NCI-H526 treated with DMSO at 0.1 percent for 48 hours (cell line): ENCODE measurements around the gene DCBLD2.
"Not testable (repeated sequence)": the region's sequence is repeated elsewhere in the genome, so short reads cannot be mapped to it uniquely, and the experiment has no call there.

Source experiments
- DNase-seq: peaks from one replicate; lab custom pipeline; 2025; lab: John Stamatoyannopoulos, UW

DCBLD2 gene

GRCh38 chr3:98892263-98892662 lies 9.2 kb downstream of the DCBLD2 start:
- no peak for DNase-seq

DNA sequence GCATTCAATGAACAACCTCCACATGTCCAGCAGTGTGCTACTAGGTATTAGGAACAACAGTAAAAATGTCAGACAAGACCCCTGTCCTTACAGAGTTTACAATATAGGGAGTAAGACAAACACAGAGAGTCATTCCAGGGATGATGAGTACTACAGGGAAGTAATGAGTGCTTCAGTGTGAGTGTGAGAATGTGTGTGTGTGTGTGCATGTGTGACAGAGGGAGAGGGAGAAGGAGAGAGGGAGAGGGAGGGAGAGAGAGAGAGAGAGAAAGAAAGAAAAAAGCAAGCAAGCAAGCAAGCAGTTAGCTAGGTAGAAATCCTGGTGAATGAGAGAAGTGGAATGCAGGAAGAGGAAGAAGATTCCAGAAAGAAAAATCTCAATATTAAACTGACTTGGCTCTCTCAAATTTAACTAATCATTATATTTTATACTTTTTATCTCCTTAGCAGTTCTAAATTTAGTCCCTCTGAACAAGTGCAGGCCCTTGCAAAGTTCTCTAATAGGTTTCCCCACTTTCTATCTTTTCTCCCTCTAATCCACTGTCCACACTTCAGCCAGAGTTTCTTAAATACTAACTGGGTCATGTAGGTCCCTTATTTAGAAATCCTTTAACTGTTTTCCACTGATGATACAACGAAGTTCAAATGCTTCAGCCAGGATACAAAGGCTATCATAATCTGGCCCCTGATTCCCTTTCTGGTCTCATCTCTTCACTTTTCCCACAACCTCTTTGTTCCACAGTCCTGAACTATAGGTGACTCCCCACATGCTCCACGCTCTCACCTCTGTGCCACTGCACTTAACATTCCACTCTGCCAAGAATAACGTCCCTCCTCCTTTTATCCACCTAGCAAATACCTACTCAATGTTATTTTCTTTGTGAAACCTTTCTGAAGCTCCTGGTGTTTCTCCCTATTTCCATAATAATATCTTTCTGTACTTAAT lies 10.3 kb downstream of the DCBLD2 start:
- no peak for DNase-seq

DNA sequence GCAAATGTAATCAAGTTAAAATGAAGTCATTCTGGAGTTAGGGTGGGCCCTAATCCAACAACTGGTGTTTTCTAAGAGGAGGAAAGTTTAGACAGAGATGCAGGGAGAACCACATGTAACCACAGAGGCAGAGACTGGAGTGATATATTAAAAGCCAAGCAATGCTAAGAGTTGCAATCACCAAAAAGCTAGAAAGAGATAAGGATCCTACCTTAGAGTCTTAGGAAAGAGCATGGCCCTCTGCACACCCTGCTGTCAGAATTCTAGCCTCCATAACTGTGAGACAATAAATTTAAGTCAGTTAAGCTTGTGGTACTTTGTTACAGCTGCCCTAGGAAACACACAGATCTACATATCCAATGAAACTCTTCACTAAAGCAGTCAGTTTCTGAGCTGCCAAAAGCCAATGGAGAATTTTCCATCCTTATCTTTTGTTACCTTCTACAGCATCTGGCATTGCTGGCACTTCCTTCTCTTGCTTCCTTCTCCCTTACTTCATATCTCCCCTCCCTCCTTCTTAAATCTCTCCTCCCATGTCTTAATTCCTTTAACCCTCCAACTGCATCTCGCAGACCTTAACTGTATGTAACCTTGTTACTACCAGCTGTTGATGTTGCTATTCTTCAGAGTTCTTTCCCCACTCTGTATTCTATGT lies 11.2 kb downstream of the DCBLD2 start:
- DNase-seq: no peak

DNA sequence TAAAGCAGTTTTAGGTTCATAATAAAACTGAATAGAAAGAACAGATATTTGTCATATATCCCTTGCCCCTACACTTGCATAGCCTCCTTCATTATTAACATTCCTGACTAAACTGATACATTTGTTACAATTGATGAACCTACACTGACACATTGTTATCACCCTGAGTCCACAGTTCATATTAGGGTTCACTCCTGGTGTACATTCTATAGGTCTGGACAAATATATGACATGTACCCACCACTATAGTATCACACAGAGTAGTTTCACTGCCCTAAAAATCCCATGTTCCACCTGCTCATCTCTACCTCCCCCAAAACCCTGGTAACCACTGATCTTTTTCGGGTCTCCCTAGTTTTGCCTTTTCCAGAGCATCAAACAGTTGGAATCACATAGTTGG lies 13.8 kb downstream of the DCBLD2 start:
- DNase-seq: no peak

GRCh38 chr3:98886525-98886924 lies 15.0 kb downstream of the DCBLD2 start:
- DNase-seq: no peak

DNA sequence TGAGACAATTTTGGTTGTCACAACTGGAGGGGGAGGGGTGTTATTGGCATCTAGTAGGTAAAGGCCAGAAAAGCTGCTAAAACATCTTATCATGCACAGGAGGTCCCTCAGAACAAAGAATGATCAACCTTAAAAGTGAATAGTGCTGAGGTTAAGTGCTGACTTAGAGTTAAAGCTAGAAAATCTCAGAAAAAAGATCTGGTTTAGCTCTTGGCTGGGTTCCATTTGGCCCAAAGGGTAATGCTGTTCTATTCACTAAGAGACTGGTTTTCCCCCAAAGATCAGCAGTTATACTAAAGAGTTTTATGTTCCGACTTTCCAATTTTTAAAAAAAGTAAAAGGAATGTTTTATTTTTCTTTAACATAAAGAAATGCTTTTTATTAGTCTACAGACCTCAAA lies 15.6 kb downstream of the DCBLD2 start:
- DNase-seq: no peak

- DNase-seq: no peak
These were observed 16.7 kb downstream of the DCBLD2 start for GRCh38 chr3:98884675-98885371.

GRCh38 chr3:98882614-98883333 lies 18.7 kb downstream of the DCBLD2 start:
- DNase-seq: not testable (repeated sequence)

DNA sequence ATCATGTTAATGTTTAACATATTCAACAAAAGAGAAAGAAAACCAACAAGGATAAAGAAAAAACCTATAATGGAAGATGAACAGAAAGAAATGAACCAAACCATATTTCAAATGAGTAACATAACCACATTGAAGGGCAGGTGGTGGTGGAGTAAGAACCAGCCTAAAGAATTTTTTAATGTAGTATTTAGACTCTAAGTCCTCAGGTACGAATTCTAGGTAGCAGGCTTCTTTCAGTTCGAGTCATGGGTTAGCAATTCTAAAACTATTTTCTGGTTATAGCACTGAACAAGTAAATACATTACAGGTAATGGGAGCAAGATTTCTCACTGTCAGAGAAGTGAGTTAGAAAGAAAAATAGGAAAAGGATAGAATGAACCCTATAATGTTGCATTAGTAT lies 24.4 kb downstream of the DCBLD2 start:
- DNase-seq: no peak

DNA sequence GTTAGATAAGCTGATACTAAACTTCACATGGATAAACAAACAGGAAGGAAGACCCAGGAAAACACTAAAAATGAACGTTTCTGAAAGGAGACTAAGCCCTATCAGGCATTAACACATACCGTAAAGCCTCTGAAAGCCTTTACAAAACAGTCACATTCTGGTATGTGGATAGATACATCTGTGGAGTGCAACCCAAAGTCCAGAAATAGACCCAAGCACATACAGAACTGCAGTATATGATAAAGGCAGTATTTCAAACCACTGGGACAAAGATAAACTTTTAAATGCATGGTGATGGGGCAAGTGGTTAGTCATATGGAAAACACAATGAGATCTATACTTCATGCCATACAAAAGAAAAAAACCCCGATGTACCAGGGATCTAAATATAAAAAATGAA lies 26.0 kb downstream of the DCBLD2 start:
- DNase-seq: no peak

GRCh38 chr3:98874602-98875249 lies 26.8 kb downstream of the DCBLD2 start:
- DNase-seq: no peak

DNA sequence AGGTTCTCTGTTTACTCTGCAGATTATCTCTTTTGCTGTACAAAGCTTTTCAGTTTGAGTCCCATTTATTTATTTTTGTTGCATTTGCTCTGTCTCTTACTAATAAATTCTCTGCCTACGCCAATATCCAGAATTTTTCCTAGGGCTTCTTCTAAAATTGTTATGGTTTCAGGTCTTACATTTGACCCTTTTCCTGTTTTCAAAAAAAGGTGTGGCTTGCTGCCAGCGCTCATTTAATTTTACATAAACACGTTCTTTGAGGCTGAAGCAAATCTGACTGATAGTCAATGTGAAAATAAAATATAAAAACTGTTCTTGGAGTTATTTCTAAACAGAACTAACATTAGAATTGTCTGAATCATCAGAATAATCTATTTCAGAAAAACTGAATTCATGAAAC lies 32.1 kb downstream of the DCBLD2 start:
- DNase-seq: no peak

DNA sequence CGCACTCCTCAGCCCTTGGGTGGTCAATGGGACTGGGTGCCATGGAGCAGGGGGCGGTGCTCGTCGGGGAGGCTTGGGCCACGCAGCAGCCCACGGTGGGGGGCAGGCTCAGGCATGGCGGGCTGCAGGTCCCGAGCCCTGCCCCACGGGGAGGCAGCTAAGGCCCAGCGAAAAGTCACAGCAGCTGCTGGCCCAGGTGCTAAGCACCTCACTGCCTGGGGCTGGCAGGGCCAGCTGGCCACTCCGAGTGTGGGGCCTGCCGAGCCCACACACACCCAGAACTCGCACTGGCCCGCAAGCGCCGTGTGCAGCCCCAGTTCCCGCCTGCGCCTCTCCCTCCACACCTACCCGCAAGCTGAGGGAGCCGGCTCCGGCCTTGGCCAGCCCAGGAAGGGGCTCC lies 43.5 kb downstream of the DCBLD2 start:
- not testable (repeated sequence) for DNase-seq

GRCh38 chr3:98857258-98857657 lies 44.2 kb downstream of the DCBLD2 start:
- DNase-seq: not testable (repeated sequence)

- DNase-seq: no peak
These were observed 44.8 kb downstream of the DCBLD2 start for GRCh38 chr3:98856724-98857123.

DNA sequence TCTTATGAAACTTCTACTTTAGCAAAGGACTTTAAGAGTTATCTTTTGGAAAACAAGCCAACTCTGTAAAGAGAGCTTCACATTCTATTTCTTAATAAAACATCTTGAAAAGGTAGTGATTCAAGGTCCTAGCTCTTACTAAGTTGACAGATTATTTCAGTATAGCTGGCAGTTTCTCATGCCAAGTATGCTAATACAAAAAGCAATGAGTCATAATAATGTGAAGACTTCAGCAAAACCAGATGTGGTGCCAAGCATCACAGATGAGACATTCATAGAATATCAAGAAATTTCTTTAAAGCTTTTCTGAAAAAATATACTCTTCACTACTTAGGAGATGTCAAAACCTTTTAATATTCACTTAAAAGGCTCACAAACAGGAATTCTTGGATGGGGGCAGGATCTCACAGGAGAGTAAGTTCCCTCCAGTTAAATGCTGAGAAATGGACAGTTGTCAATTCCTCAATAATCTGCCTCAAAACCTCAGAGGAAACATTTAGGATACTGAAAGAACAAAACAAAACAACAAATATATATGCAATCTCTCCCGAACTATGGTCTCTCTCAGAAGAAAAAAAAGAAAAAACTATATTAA lies 45.6 kb downstream of the DCBLD2 start:
- DNase-seq: no peak

GRCh38 chr3:98848108-98848507 lies 53.4 kb downstream of the DCBLD2 start:
- DNase-seq: no peak

DNA sequence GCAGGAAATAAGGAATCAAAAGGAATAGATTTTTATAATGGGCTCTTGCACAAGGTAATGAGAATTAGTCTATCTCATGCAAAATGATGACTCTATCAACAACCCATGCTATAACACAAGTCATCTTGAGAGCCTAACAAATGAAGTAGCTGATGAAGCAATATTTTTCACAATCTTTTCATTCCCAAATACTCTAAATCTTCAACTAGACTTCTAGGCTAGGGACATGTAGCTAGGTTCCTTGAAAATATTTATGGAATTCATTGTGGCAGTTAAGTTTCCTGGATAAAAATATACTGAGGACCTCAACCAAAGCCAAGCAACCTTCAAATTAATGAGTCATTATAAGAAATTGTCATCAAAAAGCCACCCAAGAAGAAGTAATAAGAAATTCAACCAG lies 55.4 kb downstream of the DCBLD2 start:
- no peak for DNase-seq

DNA sequence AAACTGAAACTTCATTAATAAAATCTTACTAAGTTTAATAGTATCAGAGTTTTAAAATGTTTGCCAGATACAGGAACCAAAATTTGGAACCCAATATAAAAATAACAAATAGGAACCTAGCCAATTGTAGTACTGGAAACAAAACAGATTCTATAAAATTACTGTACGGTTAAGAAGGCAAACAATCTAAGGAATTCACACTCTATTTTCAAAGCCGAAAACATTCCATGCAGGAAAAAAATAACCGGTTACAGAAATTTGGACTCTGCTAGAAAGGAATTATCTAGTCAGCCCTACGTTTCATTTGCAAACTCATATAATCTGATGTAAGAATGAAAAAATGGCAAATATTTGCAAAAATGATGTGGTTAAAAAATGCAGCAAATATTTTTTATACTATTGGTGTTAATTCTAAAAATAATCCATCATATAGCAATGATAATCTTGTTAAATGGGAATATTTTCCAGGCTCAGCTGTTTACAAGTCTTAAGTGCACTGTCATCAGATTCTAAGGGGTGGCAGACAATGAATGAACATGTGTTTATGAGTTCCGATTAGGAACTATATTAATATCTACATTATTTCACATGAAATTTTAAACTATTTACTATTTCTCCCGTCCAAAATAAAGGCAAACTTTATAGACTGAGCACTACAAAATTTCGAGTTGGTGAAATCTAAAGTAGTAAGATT lies 58.1 kb downstream of the DCBLD2 start:
- no peak for DNase-seq

DNA sequence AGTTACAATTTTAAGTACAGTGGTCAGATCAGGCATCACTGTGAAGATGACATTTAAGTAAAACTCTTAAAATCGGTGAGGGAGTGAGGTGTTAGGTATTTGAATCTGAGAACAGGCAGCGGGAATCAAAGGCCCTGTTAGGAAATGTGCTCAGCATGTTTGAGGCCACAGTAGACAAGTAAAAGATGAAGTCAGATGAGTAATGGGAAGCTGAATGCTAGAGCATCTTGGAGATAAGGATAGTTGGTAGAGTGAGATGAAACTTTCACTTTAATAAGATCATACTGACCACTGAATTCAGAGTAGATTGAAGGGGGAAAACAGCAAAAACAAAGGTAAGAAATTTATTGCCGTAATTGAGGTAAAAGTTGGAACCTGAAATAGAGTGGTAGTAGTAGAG lies 61.6 kb downstream of the DCBLD2 start:
- no peak for DNase-seq

DNA sequence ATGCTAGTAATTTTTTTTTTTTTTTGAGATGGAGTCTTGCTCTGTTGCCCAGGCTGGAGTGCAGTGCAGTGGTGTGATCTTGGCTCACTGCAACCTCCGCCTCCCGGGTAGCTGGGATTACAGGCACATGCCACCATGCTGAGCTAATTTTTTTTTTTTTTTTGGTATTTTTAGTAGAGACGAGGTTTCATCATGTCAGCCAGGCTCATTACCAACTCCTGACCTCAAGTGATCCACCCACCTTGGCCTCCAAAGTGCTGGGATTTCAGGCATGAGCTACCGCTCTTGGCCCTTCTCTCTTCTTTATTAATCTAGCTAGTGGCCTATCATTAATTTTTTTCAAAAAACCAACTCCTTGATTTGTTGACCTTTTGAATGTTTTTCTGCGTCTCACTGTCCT lies 70.4 kb downstream of the DCBLD2 start:
- DNase-seq: not testable (repeated sequence)
